ENCODE results near the gene MAOB. TPM values are rescaled to one million over a fixed set of nuclear protein-coding genes. Genes with fewer than 3 reads are reported as not detected.

Gene MAOB
- total RNA-seq, 2 experiments from 2014 or later, result not detected

GRCh38 chrX:43845776-43846175, 36.5 kb downstream of the MAOB start:
- Mint-ChIP-seq H3K4me3 (no peak overlapping the region), H3K9me3 (no peaks in the 10 kb centered on the region), H3K27ac (no peak overlapping the region), H3K36me3 (ENCODE audit: low read depth) (no peaks in the 10 kb centered on the region), H3K4me1 (no peaks in the 10 kb centered on the region), H3K27me3 (no peaks in the 10 kb centered on the region)
- POLR2A ChIA-PET, result no interaction called here
- CTCF ChIA-PET, result no interaction called here
- DNase-seq, result no peak

- Mint-ChIP-seq H3K36me3 (ENCODE audit: low read depth) (no peaks in the 10 kb centered on the region), H3K27me3 (peaks cover 2% of the 10 kb centered on the region), H3K27ac (no peak overlapping the region), H3K9me3 (no peaks in the 10 kb centered on the region), H3K4me1 (no peaks in the 10 kb centered on the region), H3K4me3 (no peak overlapping the region)
- ChIA-PET POLR2A (no interaction called here), CTCF (no interaction called here)
- no peak for DNase-seq
Measured at GRCh38 chrX:43840265-43840664, 42.0 kb downstream of the MAOB start.

DNA sequence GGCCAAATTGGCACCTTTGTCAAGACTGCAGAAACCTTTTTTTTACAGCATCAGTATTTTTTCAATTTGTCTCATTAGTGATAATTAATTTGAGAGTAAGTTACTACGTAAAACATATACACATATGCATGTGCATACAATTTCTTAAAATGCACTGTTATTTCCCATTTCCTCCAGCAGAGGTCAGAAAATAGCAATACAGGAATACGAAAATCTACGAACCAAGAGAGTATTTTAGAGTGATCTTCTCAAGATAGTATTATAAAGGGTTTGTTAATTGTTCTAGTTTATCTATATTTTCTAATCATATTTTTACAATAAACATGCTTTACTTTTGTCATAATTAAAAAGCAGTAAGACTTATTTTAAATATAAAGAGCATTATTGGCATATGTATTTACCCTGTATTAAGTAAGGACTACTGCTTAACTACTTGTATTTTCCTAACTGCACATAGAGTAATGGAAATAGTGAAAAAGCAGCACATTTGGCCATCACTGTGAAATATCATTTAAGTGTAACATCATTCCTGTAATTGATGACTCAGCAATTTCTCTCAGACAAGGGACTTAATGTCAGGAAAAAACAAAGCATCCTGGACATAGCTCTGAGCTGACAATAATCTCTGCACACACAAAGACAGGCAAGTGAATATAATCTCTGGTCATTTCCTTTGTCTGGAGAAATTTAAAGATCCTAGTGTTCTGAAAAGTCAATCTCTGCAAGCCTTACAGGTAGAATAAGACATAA, 45.6 kb downstream of the MAOB start:
- Mint-ChIP-seq H3K4me3 (no peak overlapping the region), H3K9me3 (no peaks in the 10 kb centered on the region), H3K27me3 (peaks cover 2% of the 10 kb centered on the region), H3K27ac (no peak overlapping the region), H3K36me3 (ENCODE audit: low read depth) (no peaks in the 10 kb centered on the region), H3K4me1 (no peaks in the 10 kb centered on the region)
- POLR2A ChIA-PET, result no interaction called here
- CTCF ChIA-PET, result interaction anchor here (0.7 to 2.0 kb wide), 4 partner anchors 21 to 408 kb away, joined by 3 to 6 read pairs (median 3); no protein-coding TSS in a partner anchor
- DNase-seq, result no peak

DNA sequence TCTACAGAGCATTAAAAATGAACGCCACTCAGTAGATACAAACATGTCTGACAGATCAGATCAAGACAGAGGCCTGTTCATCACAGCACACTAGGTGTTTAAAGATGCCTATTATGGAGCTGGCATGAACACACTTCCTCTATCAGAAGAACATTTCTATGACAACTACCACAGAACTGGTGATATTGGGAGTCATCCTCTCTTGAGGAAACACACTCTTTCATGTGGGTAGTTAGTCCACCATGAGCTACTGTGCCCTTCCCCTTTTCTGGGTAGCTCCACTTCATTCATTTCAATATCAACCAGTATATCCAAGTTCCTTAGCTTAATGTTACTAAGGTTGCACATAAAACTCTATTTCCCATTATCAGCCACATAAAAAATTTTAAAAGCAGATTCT, 46.7 kb downstream of the MAOB start:
- no peaks in the 10 kb centered on the region for H3K36me3 Mint-ChIP-seq (ENCODE audit: low read depth)
- POLR2A ChIA-PET, result no interaction called here
- no peaks in the 10 kb centered on the region for H3K9me3 Mint-ChIP-seq
- CTCF ChIA-PET, result interaction anchor here (0.7 to 2.0 kb wide), 4 partner anchors 20 to 409 kb away, joined by 3 to 6 read pairs (median 3); no protein-coding TSS in a partner anchor
- DNase-seq, result no peak
- H3K4me1 Mint-ChIP-seq, result no peaks in the 10 kb centered on the region
- H3K27me3 Mint-ChIP-seq, result peaks cover 3% of the 10 kb centered on the region
- no peak overlapping the region for H3K27ac Mint-ChIP-seq
- no peak overlapping the region for H3K4me3 Mint-ChIP-seq

- POLR2A ChIA-PET, result no interaction called here
- no peak for DNase-seq
- peaks cover 1% of the 10 kb centered on the region for H3K27me3 Mint-ChIP-seq
- no peaks in the 10 kb centered on the region for H3K9me3 Mint-ChIP-seq
- H3K4me1 Mint-ChIP-seq, result no peaks in the 10 kb centered on the region
- H3K36me3 Mint-ChIP-seq (ENCODE audit: low read depth), result no peaks in the 10 kb centered on the region
- no peak overlapping the region for H3K27ac Mint-ChIP-seq
- CTCF ChIA-PET, result no interaction called here
- H3K4me3 Mint-ChIP-seq, result no peak overlapping the region
Measured at GRCh38 chrX:43827791-43828190, 54.5 kb downstream of the MAOB start.

DNA sequence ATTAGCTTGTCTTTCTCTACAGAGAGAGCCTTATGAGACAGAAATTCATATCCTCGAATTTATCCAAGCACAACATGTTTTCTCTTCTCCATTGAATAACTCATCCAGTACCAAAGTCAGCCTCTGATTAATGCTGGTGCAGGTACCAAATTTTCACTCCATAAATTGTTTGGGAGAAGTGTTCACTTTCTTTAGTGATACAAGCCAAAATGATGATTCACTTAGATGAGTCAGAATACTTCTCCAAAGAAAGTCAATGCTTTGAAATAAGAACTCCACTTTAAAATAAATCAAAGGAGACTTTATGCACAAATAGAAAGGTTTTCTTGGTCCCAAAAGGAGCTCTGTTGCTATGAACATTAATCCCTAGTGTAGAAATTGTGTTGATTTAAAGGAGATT, 60.2 kb downstream of the MAOB start:
- Mint-ChIP-seq H3K27me3 (peaks cover 2% of the 10 kb centered on the region), H3K4me3 (no peak overlapping the region), H3K9me3 (no peaks in the 10 kb centered on the region), H3K27ac (no peak overlapping the region), H3K4me1 (no peaks in the 10 kb centered on the region), H3K36me3 (ENCODE audit: low read depth) (no peaks in the 10 kb centered on the region)
- ChIA-PET CTCF (no interaction called here), POLR2A (no interaction called here)
- DNase-seq, result no peak

DNA sequence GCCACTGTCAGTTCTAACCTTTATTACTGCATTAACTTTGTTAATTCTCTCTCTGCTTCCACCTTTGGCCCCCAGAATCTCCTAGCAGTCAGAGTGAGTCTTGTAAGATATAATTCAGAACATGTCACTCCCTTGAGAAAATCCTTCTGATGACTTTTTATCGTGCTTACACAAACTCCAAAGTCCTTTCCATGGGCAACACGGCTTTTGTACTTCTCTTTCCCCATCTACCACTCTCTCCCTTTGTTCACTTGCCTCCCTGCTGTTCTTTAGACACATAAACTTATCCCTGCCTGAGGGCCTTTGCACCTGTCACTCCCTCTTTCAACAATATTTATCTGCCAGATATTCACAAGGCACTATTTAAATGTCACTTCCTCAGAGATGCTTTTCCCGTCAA, 64.8 kb downstream of the MAOB start:
- no peak for DNase-seq
- H3K27me3 Mint-ChIP-seq, result peaks cover 2% of the 10 kb centered on the region
- POLR2A ChIA-PET, result no interaction called here
- H3K36me3 Mint-ChIP-seq (ENCODE audit: low read depth), result no peaks in the 10 kb centered on the region
- CTCF ChIA-PET, result no interaction called here
- peaks cover 15% of the 10 kb centered on the region for H3K4me1 Mint-ChIP-seq
- no peak overlapping the region for H3K4me3 Mint-ChIP-seq
- no peaks in the 10 kb centered on the region for H3K9me3 Mint-ChIP-seq
- H3K27ac Mint-ChIP-seq, result no peak overlapping the region

GRCh38 chrX:43815209-43815608, 67.0 kb downstream of the MAOB start:
- H3K27me3 Mint-ChIP-seq, result peaks cover 2% of the 10 kb centered on the region
- DNase-seq, result no peak
- H3K27ac Mint-ChIP-seq, result no peak overlapping the region
- H3K36me3 Mint-ChIP-seq (ENCODE audit: low read depth), result no peaks in the 10 kb centered on the region
- H3K4me1 Mint-ChIP-seq, result peaks cover 15% of the 10 kb centered on the region
- CTCF ChIA-PET, result interaction anchor here (0.6 kb wide), 1 partner anchor 21 kb away, joined by 3 read pairs; no protein-coding TSS in a partner anchor
- H3K4me3 Mint-ChIP-seq, result no peak overlapping the region
- H3K9me3 Mint-ChIP-seq, result no peaks in the 10 kb centered on the region
- POLR2A ChIA-PET, result no interaction called here

GRCh38 chrX:43813898-43814297, 68.4 kb downstream of the MAOB start:
- Mint-ChIP-seq H3K9me3 (no peaks in the 10 kb centered on the region), H3K4me1 (peaks cover 15% of the 10 kb centered on the region), H3K36me3 (ENCODE audit: low read depth) (no peaks in the 10 kb centered on the region), H3K27me3 (peaks cover 2% of the 10 kb centered on the region), H3K4me3 (no peak overlapping the region), H3K27ac (no peak overlapping the region)
- CTCF ChIA-PET, result no interaction called here
- DNase-seq, result peak; percentile 15
- POLR2A ChIA-PET, result no interaction called here

DNA sequence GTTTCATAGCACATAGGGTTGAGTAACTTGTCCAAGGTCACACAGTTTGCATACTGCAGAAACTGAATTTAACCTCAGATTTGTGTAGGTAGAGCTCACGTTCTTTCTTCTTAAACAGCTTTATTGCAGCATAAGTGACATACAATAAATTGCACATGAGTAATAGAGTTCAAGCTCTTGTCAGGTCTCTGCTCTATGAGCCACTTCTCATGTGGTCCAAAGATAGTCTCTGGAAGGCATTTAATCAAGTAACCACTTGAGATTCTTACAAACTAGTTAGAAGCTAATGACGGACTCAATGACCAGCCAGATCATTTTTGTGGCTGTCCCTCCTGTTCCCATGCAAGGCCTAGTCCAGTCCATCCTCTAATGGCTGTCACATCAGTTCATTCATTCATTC, 68.9 kb downstream of the MAOB start:
- no peaks in the 10 kb centered on the region for H3K9me3 Mint-ChIP-seq
- H3K27me3 Mint-ChIP-seq, result peaks cover 2% of the 10 kb centered on the region
- H3K4me1 Mint-ChIP-seq, result peaks cover 15% of the 10 kb centered on the region
- no peak overlapping the region for H3K4me3 Mint-ChIP-seq
- DNase-seq, result no peak
- no peak overlapping the region for H3K27ac Mint-ChIP-seq
- no peaks in the 10 kb centered on the region for H3K36me3 Mint-ChIP-seq (ENCODE audit: low read depth)
- ChIA-PET POLR2A (no interaction called here), CTCF (no interaction called here)

GRCh38 chrX:43809463-43809862, 72.8 kb downstream of the MAOB start:
- H3K4me1 Mint-ChIP-seq, result peaks cover 14% of the 10 kb centered on the region
- no peaks in the 10 kb centered on the region for H3K9me3 Mint-ChIP-seq
- POLR2A ChIA-PET, result no interaction called here
- no peak overlapping the region for H3K4me3 Mint-ChIP-seq
- CTCF ChIA-PET, result interaction anchor here (1.1 kb wide), 1 partner anchor 26 kb away, joined by 6 read pairs; no protein-coding TSS in a partner anchor
- no peak for DNase-seq
- no peak overlapping the region for H3K27ac Mint-ChIP-seq
- H3K36me3 Mint-ChIP-seq (ENCODE audit: low read depth), result no peaks in the 10 kb centered on the region
- no peaks in the 10 kb centered on the region for H3K27me3 Mint-ChIP-seq

DNA sequence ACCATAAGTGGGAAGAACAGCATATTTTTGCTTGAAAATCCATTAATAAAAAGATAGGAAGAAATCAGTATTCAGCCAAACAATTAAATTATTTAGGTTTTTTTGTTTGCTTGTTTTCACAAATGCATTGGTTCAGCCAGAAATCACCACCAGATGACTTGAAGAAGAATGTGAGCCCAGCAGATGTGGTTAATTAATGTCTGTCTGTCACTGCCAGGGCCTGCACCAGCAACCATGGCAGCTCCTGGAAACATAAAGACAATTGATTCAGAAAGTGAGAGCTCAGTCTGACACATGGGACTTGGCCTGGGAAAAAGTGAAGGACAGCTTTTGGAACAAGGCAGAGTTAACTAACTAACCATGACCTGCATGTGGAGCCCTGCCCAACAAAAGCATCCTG, 74.0 kb downstream of the MAOB start:
- H3K9me3 Mint-ChIP-seq, result no peaks in the 10 kb centered on the region
- H3K4me1 Mint-ChIP-seq, result peaks cover 2% of the 10 kb centered on the region
- ChIA-PET CTCF (no interaction called here), POLR2A (no interaction called here)
- H3K27me3 Mint-ChIP-seq, result no peaks in the 10 kb centered on the region
- H3K36me3 Mint-ChIP-seq (ENCODE audit: low read depth), result no peaks in the 10 kb centered on the region
- no peak overlapping the region for H3K4me3 Mint-ChIP-seq
- H3K27ac Mint-ChIP-seq, result no peak overlapping the region
- no peak for DNase-seq

DNA sequence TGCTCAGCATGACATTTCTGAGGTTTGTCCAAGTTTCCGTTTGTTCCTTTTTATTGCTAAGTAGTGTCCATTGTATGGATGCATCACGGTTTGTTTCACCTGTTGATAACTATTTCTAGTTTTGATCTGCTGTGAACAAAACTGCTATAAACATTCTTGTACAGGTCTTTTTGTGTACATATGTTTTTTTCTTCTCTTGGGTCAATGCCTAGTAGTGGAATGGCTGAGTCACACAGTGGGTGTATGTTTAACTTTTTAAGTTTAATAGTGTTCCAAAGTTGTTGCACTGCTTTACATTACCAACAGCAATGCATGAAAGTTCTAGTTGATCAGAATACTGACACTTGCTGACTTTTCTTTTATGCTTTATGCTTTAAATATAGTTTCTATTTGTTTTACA, 76.7 kb downstream of the MAOB start:
- no peaks in the 10 kb centered on the region for H3K9me3 Mint-ChIP-seq
- peaks cover 2% of the 10 kb centered on the region for H3K27me3 Mint-ChIP-seq
- no peak overlapping the region for H3K27ac Mint-ChIP-seq
- H3K36me3 Mint-ChIP-seq (ENCODE audit: low read depth), result no peaks in the 10 kb centered on the region
- CTCF ChIA-PET, result no interaction called here
- no peak for DNase-seq
- no peak overlapping the region for H3K4me3 Mint-ChIP-seq
- H3K4me1 Mint-ChIP-seq, result no peaks in the 10 kb centered on the region
- POLR2A ChIA-PET, result no interaction called here

- H3K27ac Mint-ChIP-seq, result no peak overlapping the region
- POLR2A ChIA-PET, result no interaction called here
- no peaks in the 10 kb centered on the region for H3K4me1 Mint-ChIP-seq
- no peaks in the 10 kb centered on the region for H3K36me3 Mint-ChIP-seq (ENCODE audit: low read depth)
- CTCF ChIA-PET, result no interaction called here
- peaks cover 2% of the 10 kb centered on the region for H3K27me3 Mint-ChIP-seq
- H3K9me3 Mint-ChIP-seq, result no peaks in the 10 kb centered on the region
- H3K4me3 Mint-ChIP-seq, result no peak overlapping the region
- DNase-seq, result no peak
Measured at GRCh38 chrX:43804021-43804420, 78.2 kb downstream of the MAOB start.
